GM10248 (cell line): ENCODE data around the gene NEGR1.

Experiments
- CTCF ChIA-PET: fragments of 300-600 bp; sonication (Branson Sonifier 250); formaldehyde crosslinking; extraction: SDS; loops from one replicate; lab custom pipeline; 2021; ENCODE audit warnings: antibody characterized with exemption; lab: Yijun Ruan, JAX
- POLR2A ChIA-PET: fragments of 350-650 bp; sonication (Branson Sonifier 250); formaldehyde crosslinking; extraction: SDS; loops from one replicate; lab custom pipeline; 2020; ENCODE audit warnings: antibody characterized with exemption; lab: Yijun Ruan, JAX
- DNase-seq: peaks from one replicate; pipeline ENCODE4 v3.0.0; 2012; ENCODE audit errors: extremely low spot score
- TF ChIP-seq, protein P1 (sequence below): IDR thresholded peaks from 2 replicates; pipeline ENCODE4 v1.5.1; 2012; ENCODE audit warnings: mild to moderate bottlenecking, low read depth; ENCODE audit errors: extremely low read depth, missing control alignments, control extremely low read depth

NEGR1 gene

DNA sequence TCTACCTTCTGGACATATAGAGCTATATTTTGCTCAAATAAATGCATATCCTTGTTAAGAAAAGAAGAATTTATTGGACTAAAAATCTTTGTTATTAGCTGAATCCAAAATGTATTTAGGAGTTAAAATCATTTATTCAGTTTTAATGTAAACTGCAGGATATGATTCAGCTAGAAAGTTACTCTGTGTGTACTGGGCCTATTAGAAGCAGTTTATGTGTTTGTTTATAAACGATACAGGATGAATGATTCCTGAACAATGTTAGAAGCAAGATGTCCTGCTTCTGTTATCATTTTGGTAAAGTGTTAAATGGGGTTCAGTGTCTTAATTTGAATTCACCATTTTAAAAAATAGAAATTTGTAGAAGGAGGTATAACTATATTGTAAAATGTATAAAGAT, 652.3 kb downstream of the NEGR1 start:
- TF ChIP-seq, protein P1, sequence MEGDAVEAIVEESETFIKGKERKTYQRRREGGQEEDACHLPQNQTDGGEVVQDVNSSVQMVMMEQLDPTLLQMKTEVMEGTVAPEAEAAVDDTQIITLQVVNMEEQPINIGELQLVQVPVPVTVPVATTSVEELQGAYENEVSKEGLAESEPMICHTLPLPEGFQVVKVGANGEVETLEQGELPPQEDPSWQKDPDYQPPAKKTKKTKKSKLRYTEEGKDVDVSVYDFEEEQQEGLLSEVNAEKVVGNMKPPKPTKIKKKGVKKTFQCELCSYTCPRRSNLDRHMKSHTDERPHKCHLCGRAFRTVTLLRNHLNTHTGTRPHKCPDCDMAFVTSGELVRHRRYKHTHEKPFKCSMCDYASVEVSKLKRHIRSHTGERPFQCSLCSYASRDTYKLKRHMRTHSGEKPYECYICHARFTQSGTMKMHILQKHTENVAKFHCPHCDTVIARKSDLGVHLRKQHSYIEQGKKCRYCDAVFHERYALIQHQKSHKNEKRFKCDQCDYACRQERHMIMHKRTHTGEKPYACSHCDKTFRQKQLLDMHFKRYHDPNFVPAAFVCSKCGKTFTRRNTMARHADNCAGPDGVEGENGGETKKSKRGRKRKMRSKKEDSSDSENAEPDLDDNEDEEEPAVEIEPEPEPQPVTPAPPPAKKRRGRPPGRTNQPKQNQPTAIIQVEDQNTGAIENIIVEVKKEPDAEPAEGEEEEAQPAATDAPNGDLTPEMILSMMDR = no peak
- no peak for DNase-seq
- ChIA-PET POLR2A (no interaction called here), CTCF (interaction anchor here (1.3 to 1.6 kb wide), 2 partner anchors 11 to 14 kb away, joined by 3 to 4 read pairs; no protein-coding TSS in a partner anchor)

DNA sequence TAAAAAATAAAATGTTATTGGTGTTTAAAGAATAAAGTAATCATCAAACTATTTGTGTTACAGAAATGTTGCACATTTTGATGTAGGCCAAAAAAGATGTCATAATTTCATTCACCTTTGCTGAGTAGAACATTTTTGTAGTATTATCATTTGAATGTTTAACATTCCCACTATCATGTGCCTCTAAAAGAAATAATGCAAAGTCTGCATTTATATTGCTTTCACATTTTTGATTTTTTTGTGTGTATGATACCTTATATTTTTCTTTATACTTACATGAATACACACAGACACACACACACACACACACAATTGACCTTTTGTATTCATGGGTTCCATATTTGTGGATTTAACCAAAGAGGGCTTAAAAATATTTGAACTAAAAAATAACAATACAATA, 657.3 kb downstream of the NEGR1 start:
- ChIA-PET POLR2A (no interaction called here), CTCF (no interaction called here)
- TF ChIP-seq, protein P1 = no peak
- no peak for DNase-seq

DNA sequence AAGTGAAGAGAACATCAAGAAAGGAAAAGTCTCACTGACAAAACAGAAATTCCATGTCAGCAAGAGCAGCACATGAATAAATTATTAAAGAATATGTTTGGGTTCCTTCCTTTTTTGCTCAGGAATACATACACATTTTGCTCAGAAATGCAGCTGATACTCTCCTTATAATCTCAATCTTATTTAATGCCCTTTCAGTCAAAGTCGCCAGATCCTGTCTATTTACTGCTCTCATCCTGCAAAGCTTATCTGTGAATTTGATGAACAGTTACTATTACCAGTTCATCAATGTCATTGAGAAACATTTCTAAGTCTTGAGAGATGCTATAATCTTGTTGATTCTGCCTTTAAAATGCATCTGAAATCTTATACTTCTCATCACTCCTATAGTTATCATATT, 658.5 kb downstream of the NEGR1 start:
- ChIA-PET POLR2A (no interaction called here), CTCF (interaction anchor here (0.9 kb wide), 1 partner anchor 213 kb away, joined by 3 read pairs; no protein-coding TSS in a partner anchor)
- no peak for DNase-seq
- TF ChIP-seq, protein P1 = no peak

DNA sequence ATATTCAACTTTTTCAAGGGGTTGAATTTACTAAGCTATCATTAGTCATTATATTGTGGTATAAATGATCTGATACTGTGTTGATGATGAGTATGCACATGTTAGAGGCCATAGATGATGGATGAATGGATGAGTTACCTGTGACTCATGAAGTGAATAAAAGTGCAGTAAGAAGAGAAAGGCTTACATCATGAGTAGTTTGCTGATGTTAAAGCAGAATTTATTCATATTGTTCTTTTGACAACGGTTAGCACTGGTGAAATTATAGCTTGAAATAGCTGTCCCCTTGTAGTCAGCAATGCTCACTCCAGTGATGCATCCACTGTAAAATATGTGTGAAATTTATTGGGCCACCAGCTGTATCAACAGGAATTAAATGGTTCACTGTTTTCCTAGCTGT, 660.6 kb downstream of the NEGR1 start:
- POLR2A ChIA-PET = no interaction called here
- CTCF ChIA-PET = interaction anchor here (1.1 kb wide), 1 partner anchor 19 kb away, joined by 4 read pairs; no protein-coding TSS in a partner anchor
- TF ChIP-seq, protein P1 = no peak
- no peak for DNase-seq

DNA sequence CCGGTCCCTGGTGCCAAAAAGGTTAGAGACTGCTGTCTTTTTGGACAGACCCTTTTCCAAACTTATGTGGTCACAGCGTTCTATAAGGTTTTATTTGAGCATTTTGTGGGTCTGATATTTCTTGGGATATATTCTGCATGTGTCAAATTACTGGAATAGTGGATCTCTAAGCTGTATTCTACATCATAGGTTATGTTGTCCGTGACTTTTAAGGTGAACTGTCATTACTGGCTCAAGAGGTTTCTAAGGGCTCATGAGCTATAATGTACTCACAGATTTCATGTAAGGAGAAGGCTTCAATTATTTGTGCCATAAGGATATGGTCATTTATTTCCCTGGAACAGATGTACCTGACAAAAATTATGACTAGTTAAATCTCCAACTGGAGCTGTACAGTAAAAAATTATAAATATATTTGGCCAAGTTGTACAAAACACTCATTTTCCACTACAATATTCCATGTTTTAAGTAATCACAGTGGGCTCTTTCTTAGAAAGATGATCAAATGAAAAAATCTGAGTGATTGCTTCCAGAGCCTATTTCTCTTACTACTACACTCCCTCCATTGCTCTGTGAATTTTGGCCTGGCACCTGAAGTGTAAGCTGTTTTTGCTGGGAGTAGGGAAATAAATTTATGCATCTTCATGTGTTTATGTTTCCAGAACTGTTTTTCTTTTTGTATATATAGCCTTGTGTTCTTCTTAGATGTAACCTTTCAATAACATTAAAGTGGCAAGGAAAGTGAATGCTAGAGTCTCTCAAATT, 663.4 kb downstream of the NEGR1 start:
- ChIA-PET CTCF (interaction anchor here (1.2 to 1.4 kb wide), 4 partner anchors 9 to 28 kb away, joined by 3 to 4 read pairs (median 3); no protein-coding TSS in a partner anchor), POLR2A (no interaction called here)
- TF ChIP-seq, protein P1 = no peak
- DNase-seq = no peak

DNA sequence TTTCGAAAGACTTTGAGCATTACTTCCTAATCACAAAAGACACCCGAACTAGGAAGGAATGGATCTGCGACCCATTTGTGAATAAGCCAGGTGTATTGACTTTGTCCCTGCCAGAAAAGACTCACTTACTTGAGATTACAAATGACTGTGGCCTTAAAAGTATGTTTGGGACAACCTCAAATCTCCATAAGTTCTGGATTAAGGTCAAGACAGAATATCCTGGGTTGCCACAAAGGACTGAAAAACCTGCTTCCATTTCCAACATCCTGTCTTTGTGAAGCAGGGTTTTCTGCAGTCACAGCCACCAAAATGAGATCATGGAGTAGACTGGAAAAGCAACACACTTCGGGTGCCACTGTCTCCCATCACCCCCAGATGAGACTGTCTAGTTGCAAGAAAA, 664.1 kb downstream of the NEGR1 start:
- ChIA-PET POLR2A (no interaction called here), CTCF (interaction anchor here (1.2 to 1.4 kb wide), 2 partner anchors 13 to 28 kb away, joined by 3 read pairs; no protein-coding TSS in a partner anchor)
- no peak for DNase-seq
- TF ChIP-seq, protein P1 = no peak
